ENCODE measurements around the gene KCNF1.

Gene KCNF1

GRCh38 chr2:10921525-10921924, 9.8 kb downstream of the KCNF1 start:
- DNase-seq, result no peak

- DNase-seq, result no peak
Observed at GRCh38 chr2:10922307-10923007, 10.7 kb downstream of the KCNF1 start.

GRCh38 chr2:10923008-10923375, 11.3 kb downstream of the KCNF1 start:
- no peak for DNase-seq

- no peak for DNase-seq
Observed at GRCh38 chr2:10923965-10924364, 12.2 kb downstream of the KCNF1 start.

- DNase-seq, result no peak
Observed at GRCh38 chr2:10924441-10924840, 12.7 kb downstream of the KCNF1 start.

GRCh38 chr2:10924859-10925258, 13.1 kb downstream of the KCNF1 start:
- no peak for DNase-seq

GRCh38 chr2:10926191-10926820, 14.6 kb downstream of the KCNF1 start:
- DNase-seq, result no peak

- no peak for DNase-seq
Observed at GRCh38 chr2:10930721-10931516, 19.2 kb downstream of the KCNF1 start.

- no peak for DNase-seq
Observed at GRCh38 chr2:10931710-10932255, 20.0 kb downstream of the KCNF1 start.

- DNase-seq, result no peak
Observed at GRCh38 chr2:10932345-10933151, 20.8 kb downstream of the KCNF1 start.

- no peak for DNase-seq
Observed at GRCh38 chr2:10933700-10934225, 22.0 kb downstream of the KCNF1 start.

- DNase-seq, result no peak
Observed at GRCh38 chr2:10934308-10934978, 22.7 kb downstream of the KCNF1 start.

- DNase-seq, result no peak
Observed at GRCh38 chr2:10934979-10935350, 23.2 kb downstream of the KCNF1 start.

GRCh38 chr2:10935366-10935918, 23.7 kb downstream of the KCNF1 start:
- DNase-seq, result no peak

GRCh38 chr2:10935953-10936942, 24.5 kb downstream of the KCNF1 start:
- no peak for DNase-seq

- no peak for DNase-seq
Observed at GRCh38 chr2:10939058-10939457, 27.3 kb downstream of the KCNF1 start.

- DNase-seq, result no peak
Observed at GRCh38 chr2:10940596-10940995, 28.9 kb downstream of the KCNF1 start.

- DNase-seq, result no peak
Observed at GRCh38 chr2:10941383-10941782, 29.6 kb downstream of the KCNF1 start.

- no peak for DNase-seq
Observed at GRCh38 chr2:10944799-10945198, 33.1 kb downstream of the KCNF1 start.

- DNase-seq, result no peak
Observed at GRCh38 chr2:10946394-10946793, 34.7 kb downstream of the KCNF1 start.

All from NCI-H1694 treated with DMSO at 0.1 percent for 48 hours (cell line).